Endothelial cell of umbilical vein (primary cell): ENCODE data around the gene RBM38. TPM values are rescaled to one million over a fixed set of nuclear protein-coding genes. Genes with fewer than 3 reads are reported as not detected.

Source experiments
- BruUV-seq: library from RNA; stranded (reverse); fragments of 400-500 nt; replicated peaks from 2 replicates; lab custom pipeline; 2021; lab: Mats Ljungman, UMichigan
- CTCF ChIA-PET: fragments of 300-600, 350-600 bp; sonication (Branson Sonifier 250); formaldehyde crosslinking; loops from one replicate; lab custom pipeline; 2021; ENCODE audit warnings: antibody characterized with exemption, inconsistent platforms; lab: Charles Lee
- POLR2A ChIA-PET: fragments of 300-600, 350-600 bp; sonication (Branson Sonifier 250); formaldehyde crosslinking; loops from one replicate; lab custom pipeline; 2021; ENCODE audit warnings: antibody characterized with exemption, inconsistent platforms; lab: Charles Lee
- DNase-seq: peaks from one replicate; pipeline ENCODE4 v3.0.0-alpha.2; 2011; ENCODE audit warnings: low read depth, low spot score
- FAIRE-seq: peaks from 2 replicates; lab custom pipeline; 2011; peaks lifted over from hg19 to GRCh38; lab: Jason Lieb, UNC
- H2AFZ ChIP-seq: 2 replicates; pipeline ENCODE4 v1.6.0; 2012; ENCODE audit warnings: low read depth, low read length, control low read depth, inconsistent platforms
- H3K27ac ChIP-seq: 2 replicates; pipeline ENCODE4 v1.5.1; 2011; ENCODE audit warnings: low read depth, mild to moderate bottlenecking, control low read depth, low read length, moderate library complexity; ENCODE audit not compliant: insufficient read depth
- H3K27me3 ChIP-seq, 2 experiments: 2 replicates each; pipeline versions ENCODE4 v1.6.0 to v1.6.1; 2011; ENCODE audit warnings: low read length in 2 of 2, mixed read lengths in 1 of 2; ENCODE audit not compliant: control insufficient read depth in 2 of 2, insufficient read depth in 2 of 2
- H3K36me3 ChIP-seq, 2 experiments: 2 replicates in 1 of 2; 3 replicates in 1 of 2; pipeline ENCODE4 v1.5.1; 2011; ENCODE audit warnings: low read length in 2 of 2, mild to moderate bottlenecking in 1 of 2, moderate library complexity in 1 of 2; ENCODE audit not compliant: control insufficient read depth in 2 of 2, insufficient read depth in 2 of 2; ENCODE audit errors: extremely low read depth in 1 of 2
- H3K4me1 ChIP-seq: 3 replicates; pipeline ENCODE4 v1.5.1; 2011; ENCODE audit warnings: mild to moderate bottlenecking, low read length; ENCODE audit not compliant: control insufficient read depth, insufficient read depth; ENCODE audit errors: extremely low read depth
- H3K4me2 ChIP-seq: 2 replicates; pipeline ENCODE4 v1.6.1; 2011; ENCODE audit warnings: low read length, control low read depth, mixed read lengths; ENCODE audit not compliant: insufficient read depth
- H3K4me3 ChIP-seq, 3 experiments: fragments of 200-600 bp in 1 of 3; sonication (generic), shearing (Covaris generic) in 1 of 3; replicated peaks in 1 of 3; 2 replicates each; pipeline ENCODE4 v1.5.1; 2011 to 2016; ENCODE audit warnings: control low read depth in 3 of 3, low read length in 3 of 3, mild to moderate bottlenecking in 2 of 3, inconsistent platforms in 1 of 3, low read depth in 1 of 3, moderate library complexity in 1 of 3; ENCODE audit not compliant: insufficient read depth in 1 of 3
- H3K79me2 ChIP-seq: 2 replicates; pipeline ENCODE4 v1.6.0; 2012; ENCODE audit warnings: low read length, inconsistent platforms; ENCODE audit not compliant: control insufficient read depth, insufficient read depth
- H3K9ac ChIP-seq: replicated peaks from 2 replicates; pipeline ENCODE3; 2011; ENCODE audit warnings: low read length, control low read depth; ENCODE audit not compliant: insufficient read depth; ENCODE audit errors: extremely low read depth
- H3K9me1 ChIP-seq: replicated peaks from 3 replicates; pipeline ENCODE4 v1.6.0; 2011; ENCODE audit warnings: mild to moderate bottlenecking, low read length; ENCODE audit not compliant: control insufficient read depth, insufficient read depth; ENCODE audit errors: extremely low read depth
- H3K9me3 ChIP-seq: replicated peaks from 2 replicates; pipeline ENCODE4 v1.5.1; 2012; ENCODE audit warnings: low read length, inconsistent platforms; ENCODE audit not compliant: control insufficient read depth, insufficient read depth
- H4K20me1 ChIP-seq: replicated peaks from 2 replicates; pipeline ENCODE3; 2011; ENCODE audit warnings: mild to moderate bottlenecking, low read length; ENCODE audit not compliant: control insufficient read depth, insufficient read depth; ENCODE audit errors: extremely low read depth
- FOS ChIP-seq: IDR thresholded peaks from 2 replicates; pipeline ENCODE4 v1.6.1; 2011; ENCODE audit warnings: mild to moderate bottlenecking, low read length, moderate library complexity, borderline replicate concordance; ENCODE audit not compliant: insufficient read depth
- GATA2 ChIP-seq: IDR thresholded peaks from 2 replicates; pipeline ENCODE4 v1.7.0; 2011; ENCODE audit warnings: low read depth, mild to moderate bottlenecking, moderate library complexity, mixed read lengths, low read length; ENCODE audit not compliant: insufficient read length, insufficient read depth
- MYC ChIP-seq: IDR thresholded peaks from one replicate; pipeline ENCODE4 v1.6.1; 2011; ENCODE audit warnings: mild to moderate bottlenecking, low read depth, low read length
- dilution Hi-C: fragments of 300-500 bp; cut with MboI; formaldehyde crosslinking; loops from one replicate; pipeline ENCODE4 v1.15.0; 2019; ENCODE audit warnings: low sequenced_read_pairs; ENCODE audit not compliant: extremely low pct_ligation_motif_present
- intact Hi-C: fragments of 100-400 bp; cut with micrococcal nuclease; formaldehyde crosslinking; loops from one replicate; pipeline ENCODE4 v1.10.0; 2022
- polyA plus RNA-seq, 4 experiments: library from polyadenylated mRNA; depleted of rRNA in 3 of 4; stranded (reverse) in 3 of 4; unstranded in 1 of 4; fragments of >200 nt; gene quantifications; 2 replicates each; pipeline versions ENCODE4 v1.2.1 to v1.2.3, GENCODE V29; 2011 to 2012; ENCODE audit warnings: missing spikeins in 1 of 4
- total RNA-seq: library from RNA; stranded (reverse); gene quantifications from 2 replicates; pipeline ENCODE4 v1.2.3, GENCODE V29; 2021
- TF ChIP-seq, protein P1 (sequence below), 2 donors: IDR thresholded peaks; 1 replicate in 1 of 2; 2 replicates in 1 of 2; pipeline ENCODE4 v1.5.1; 2011; ENCODE audit warnings: low read length in 2 of 2, mild to moderate bottlenecking in 2 of 2, moderate library complexity in 2 of 2, control low read depth in 1 of 2, inconsistent platforms in 1 of 2, low read depth in 1 of 2; ENCODE audit not compliant: insufficient read depth in 1 of 2; ENCODE audit errors: extremely low read depth in 1 of 2

RBM38 gene
- total and polyA plus RNA-seq, 2 donors (not counting 3 experiments of a cell fraction or from before 2014, with no cell fraction given): 22.1 to 37.4 TPM

GRCh38 chr20:57411406-57412283, 20.4 kb downstream of the RBM38 start:
- no TSS peak for BruUV-seq
- no peak overlapping the region for H3K4me2 ChIP-seq
- no peaks in the 10 kb centered on the region for H3K9me1 ChIP-seq
- no peaks in the 10 kb centered on the region for H3K4me1 ChIP-seq
- no peak overlapping the region for H3K4me3 ChIP-seq
- peaks cover 0 to 13% of the 10 kb centered on the region in 2 experiments for H3K36me3 ChIP-seq
- no peak overlapping the region for H3K27ac ChIP-seq
- no peak overlapping the region for H3K9ac ChIP-seq
- H3K9me3 ChIP-seq: no peaks in the 10 kb centered on the region
- dilution Hi-C loops (no loop called here), intact Hi-C loops (no loop called here)
- no peaks in the 10 kb centered on the region for H3K79me2 ChIP-seq
- no peaks in the 10 kb centered on the region for H3K27me3 ChIP-seq
- TF ChIP-seq FOS: no peak
- TF ChIP-seq, protein P1, sequence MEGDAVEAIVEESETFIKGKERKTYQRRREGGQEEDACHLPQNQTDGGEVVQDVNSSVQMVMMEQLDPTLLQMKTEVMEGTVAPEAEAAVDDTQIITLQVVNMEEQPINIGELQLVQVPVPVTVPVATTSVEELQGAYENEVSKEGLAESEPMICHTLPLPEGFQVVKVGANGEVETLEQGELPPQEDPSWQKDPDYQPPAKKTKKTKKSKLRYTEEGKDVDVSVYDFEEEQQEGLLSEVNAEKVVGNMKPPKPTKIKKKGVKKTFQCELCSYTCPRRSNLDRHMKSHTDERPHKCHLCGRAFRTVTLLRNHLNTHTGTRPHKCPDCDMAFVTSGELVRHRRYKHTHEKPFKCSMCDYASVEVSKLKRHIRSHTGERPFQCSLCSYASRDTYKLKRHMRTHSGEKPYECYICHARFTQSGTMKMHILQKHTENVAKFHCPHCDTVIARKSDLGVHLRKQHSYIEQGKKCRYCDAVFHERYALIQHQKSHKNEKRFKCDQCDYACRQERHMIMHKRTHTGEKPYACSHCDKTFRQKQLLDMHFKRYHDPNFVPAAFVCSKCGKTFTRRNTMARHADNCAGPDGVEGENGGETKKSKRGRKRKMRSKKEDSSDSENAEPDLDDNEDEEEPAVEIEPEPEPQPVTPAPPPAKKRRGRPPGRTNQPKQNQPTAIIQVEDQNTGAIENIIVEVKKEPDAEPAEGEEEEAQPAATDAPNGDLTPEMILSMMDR (IDR thresholded peaks at IDR 0.05; ENCODE audit: extremely low read depth in 1 of 2, insufficient read depth in 1 of 2, low read depth in 1 of 2, low read length in 2 of 2): no peak
- no peak for TF ChIP-seq MYC
- TF ChIP-seq GATA2: no peak
- FAIRE-seq: no peak
- ChIA-PET POLR2A (no interaction called here), CTCF (no interaction called here)
- no peak for DNase-seq
- no peak overlapping the region for H2AFZ ChIP-seq
- no peaks in the 10 kb centered on the region for H4K20me1 ChIP-seq
